ENCODE data around the gene GTPBP4.

GTPBP4 gene

GRCh38 chr10:996031-996430 is 7.8 kb downstream of the GTPBP4 start:
- H3K4me3 ChIP-seq (ENCODE audit: low read depth, low read length): no peak overlapping the region
- no peak for TF ChIP-seq CTCF (IDR thresholded peaks at IDR 0.05; ENCODE audit: low read depth, low read length, missing control alignments)

GRCh38 chr10:997266-998022 is 9.2 kb downstream of the GTPBP4 start:
- TF ChIP-seq CTCF (IDR thresholded peaks at IDR 0.05; ENCODE audit: low read depth, low read length, missing control alignments): no peak
- no peak for DNase-seq (ENCODE audit: low read depth)
- no peak overlapping the region for H3K4me3 ChIP-seq (ENCODE audit: low read depth, low read length)

More at GRCh38 chr10:996031-996430, 7.8 kb downstream of the GTPBP4 start:
- no peak for DNase-seq (ENCODE audit: low read depth)

GRCh38 chr10:1002425-1003006 is 14.3 kb downstream of the GTPBP4 start:
- no peak for TF ChIP-seq CTCF (IDR thresholded peaks at IDR 0.05; ENCODE audit: low read depth, low read length, missing control alignments)
- no peak overlapping the region for H3K4me3 ChIP-seq (ENCODE audit: low read depth, low read length)
- DNase-seq (ENCODE audit: low read depth): no peak

GRCh38 chr10:1003884-1004670 is 15.8 kb downstream of the GTPBP4 start:
- no peak overlapping the region for H3K4me3 ChIP-seq (ENCODE audit: low read depth, low read length)
- DNase-seq (ENCODE audit: low read depth): no peak
- no peak for TF ChIP-seq CTCF (IDR thresholded peaks at IDR 0.05; ENCODE audit: low read depth, low read length, missing control alignments)

GRCh38 chr10:1006573-1006972 is 18.3 kb downstream of the GTPBP4 start:
- TF ChIP-seq CTCF (IDR thresholded peaks at IDR 0.05; ENCODE audit: low read depth, low read length, missing control alignments): no peak
- H3K4me3 ChIP-seq (ENCODE audit: low read depth, low read length): no peak overlapping the region
- DNase-seq (ENCODE audit: low read depth): no peak

- no peak for TF ChIP-seq CTCF (IDR thresholded peaks at IDR 0.05; ENCODE audit: low read depth, low read length, missing control alignments)
- no peak for DNase-seq (ENCODE audit: low read depth)
- no peak overlapping the region for H3K4me3 ChIP-seq (ENCODE audit: low read depth, low read length)
Observed at GRCh38 chr10:1007583-1007982, 19.3 kb downstream of the GTPBP4 start.

All from GM12864 (cell line).